HepG2 (cell line): ENCODE measurements around the gene UBE3D. TPM values are rescaled to one million over a fixed set of nuclear protein-coding genes. Genes with fewer than 3 reads are reported as not detected.

Experiments used
- ATAC-seq: fragments of 200-7000 bp; cut with Tn5 transposase; 3 replicates; pipeline ENCODE4 v1.9.1; 2020; ENCODE audit warnings: mild to moderate bottlenecking, moderate library complexity
- BruUV-seq: library from RNA; stranded (reverse); fragments of 400-500 nt; replicated peaks from 2 replicates; lab custom pipeline; 2021; lab: Mats Ljungman, UMichigan
- CTCF ChIA-PET: fragments of 300-600 bp; formaldehyde crosslinking; extraction: SDS; loops from one replicate; lab custom pipeline; 2021; ENCODE audit warnings: low total read pairs, inconsistent platforms, low intra/inter-chr PET ratio; lab: Yijun Ruan, JAX
- POLR2A ChIA-PET: fragments of 350-600 bp; sonication (Branson Sonifier 250); formaldehyde crosslinking; loops from one replicate; lab custom pipeline; 2020; ENCODE audit warnings: antibody characterized with exemption, inconsistent platforms; lab: Yijun Ruan, JAX
- DNase-seq: peaks from one replicate; pipeline ENCODE4 v3.0.0-alpha.2; 2015; ENCODE audit warnings: low spot score
- FAIRE-seq: peaks from 3 replicates; lab custom pipeline; 2011; peaks lifted over from hg19 to GRCh38; lab: Jason Lieb, UNC
- H2AFZ ChIP-seq: one replicate; pipeline ENCODE4 v1.6.1; 2011; ENCODE audit warnings: low read length, inconsistent platforms
- H3K27ac ChIP-seq: fragments of 300-600 bp; 3 replicates; pipeline ENCODE4 v1.8.0; 2011; ENCODE audit warnings: mixed run types, mild to moderate bottlenecking, mixed read lengths, low read length, inconsistent platforms; ENCODE audit not compliant: insufficient read depth; ENCODE audit errors: extremely low read length
- H3K27me3 ChIP-seq, 2 experiments: fragments of 200-600 bp in 1 of 2; 2 replicates in 1 of 2; 3 replicates in 1 of 2; pipeline versions ENCODE4 v1.6.0 to v1.8.0; 2011; ENCODE audit warnings: low read length in 2 of 2, mild to moderate bottlenecking in 2 of 2, moderate library complexity in 2 of 2, inconsistent platforms in 1 of 2; ENCODE audit not compliant: insufficient read depth in 2 of 2, control insufficient read depth in 1 of 2
- H3K36me3 ChIP-seq, 2 experiments: fragments of 200-600 bp in 1 of 2; replicated peaks in 1 of 2; 2 replicates in 1 of 2; 3 replicates in 1 of 2; pipeline versions ENCODE4 v1.5.1 to v1.8.0; 2011; ENCODE audit warnings: low read length in 2 of 2, inconsistent platforms in 1 of 2; ENCODE audit not compliant: insufficient read depth in 2 of 2, control insufficient read depth in 1 of 2
- H3K4me1 ChIP-seq: 2 replicates; pipeline ENCODE4 v1.5.1; 2012; ENCODE audit warnings: low read length, inconsistent platforms; ENCODE audit not compliant: insufficient read depth
- H3K4me2 ChIP-seq: 2 replicates; pipeline ENCODE4 v1.6.0; 2011; ENCODE audit warnings: low read depth, low read length, inconsistent platforms
- H3K4me3 ChIP-seq, 3 experiments: fragments of 200-600 bp in 1 of 3; sonication (generic), shearing (Covaris generic) in 1 of 3; replicated peaks in 1 of 3; 2 replicates each; pipeline ENCODE4 v1.5.1; 2011 to 2016; ENCODE audit warnings: low read length in 3 of 3, inconsistent platforms in 2 of 3, low read depth in 2 of 3, mild to moderate bottlenecking in 2 of 3, control low read depth in 1 of 3, mixed read lengths in 1 of 3; ENCODE audit not compliant: insufficient read depth in 1 of 3
- H3K79me2 ChIP-seq: one replicate; pipeline ENCODE4 v1.6.1; 2011; ENCODE audit warnings: low read length, inconsistent platforms; ENCODE audit not compliant: insufficient read depth
- H3K9ac ChIP-seq: 2 replicates; pipeline ENCODE4 v1.6.0; 2011; ENCODE audit warnings: mild to moderate bottlenecking, low read depth, low read length, inconsistent platforms; ENCODE audit not compliant: insufficient read depth
- H3K9me3 ChIP-seq: 2 replicates; pipeline ENCODE4 v1.5.1; 2012; ENCODE audit warnings: mild to moderate bottlenecking, low read length
- H4K20me1 ChIP-seq: 2 replicates; pipeline ENCODE4 v1.6.0; 2011; ENCODE audit warnings: inconsistent platforms, mild to moderate bottlenecking, low read length, moderate library complexity; ENCODE audit not compliant: insufficient read depth
- BRCA1 ChIP-seq: sonication (generic); formaldehyde crosslinking; IDR thresholded peaks from 2 replicates; pipeline ENCODE4 v1.4.0; 2020; ENCODE audit warnings: missing genetic modification reagents
- EHMT2 ChIP-seq: fragments of 200-600 bp; sonication (generic); IDR thresholded peaks from 2 replicates; pipeline ENCODE4 v1.7.0; 2017; ENCODE audit warnings: antibody characterized with exemption, low read depth, low read length, borderline replicate concordance
- KDM1A ChIP-seq: IDR thresholded peaks from 2 replicates; pipeline ENCODE4 v1.6.1; 2016; ENCODE audit warnings: missing compliant biosample characterization
- KMT2B ChIP-seq: IDR thresholded peaks from 2 replicates; pipeline ENCODE4 v1.6.1; 2016; ENCODE audit warnings: missing genetic modification reagents, missing compliant biosample characterization
- NR2F1 ChIP-seq, 2 experiments: fragments of 450-650 bp in 1 of 2; formaldehyde crosslinking in 1 of 2; IDR thresholded peaks; 2 replicates each; pipeline versions ENCODE4 v1.5.0 to v1.6.1; 2016 to 2020; ENCODE audit warnings: mild to moderate bottlenecking in 1 of 2, missing compliant biosample characterization in 1 of 2, missing genetic modification reagents in 1 of 2, moderate library complexity in 1 of 2
- RARG ChIP-seq: sonication (generic); formaldehyde crosslinking; IDR thresholded peaks from 2 replicates; pipeline ENCODE4 v1.4.0; 2020; ENCODE audit warnings: low read depth, mild to moderate bottlenecking, missing genetic modification reagents
- ZFP41 ChIP-seq: sonication (generic); formaldehyde crosslinking; IDR thresholded peaks from 2 replicates; pipeline ENCODE4 v1.4.0; 2020; ENCODE audit warnings: mild to moderate bottlenecking, missing genetic modification reagents, borderline replicate concordance
- ZNF3 ChIP-seq: IDR thresholded peaks from 2 replicates; pipeline ENCODE4 v1.7.0; 2017; ENCODE audit warnings: inconsistent platforms
- ZNF556 ChIP-seq: sonication (generic); formaldehyde crosslinking; IDR thresholded peaks from 2 replicates; pipeline ENCODE4 v1.4.0; 2020; ENCODE audit warnings: mild to moderate bottlenecking, missing genetic modification reagents, borderline replicate concordance
- ZNF720 ChIP-seq: sonication (generic); formaldehyde crosslinking; IDR thresholded peaks from 2 replicates; pipeline ENCODE4 v1.4.0; 2020; ENCODE audit warnings: missing genetic modification reagents
- WGBS: methylation state at CpG from one replicate; pipeline ENCODE4 v1.1.6; 2017; ENCODE audit warnings: low lambda C conversion rate; 5-methylcytosine and 5-hydroxymethylcytosine counted together
- in situ Hi-C: cut with HindIII; loops from 2 replicates; pipeline ENCODE4 v1.10.0; 2017; ENCODE audit warnings: low pct_unique_long_range_greater_than_20kb; ENCODE audit not compliant: extremely low pct_ligation_motif_present
- intact Hi-C: fragments of 100-400 bp; cut with micrococcal nuclease; formaldehyde crosslinking; loops from one replicate; pipeline ENCODE4 v1.10.0; 2022; ENCODE audit not compliant: unreplicated experiment
- polyA plus RNA-seq, 8 experiments: library from polyadenylated mRNA; depleted of rRNA in 3 of 8; stranded (reverse) in 7 of 8; unstranded in 1 of 8; fragments of >200 nt; fragmentation: Illumina TruSeq in 4 of 8; extraction: Trizol in 4 of 8; gene quantifications; 2 replicates each; pipeline versions ENCODE4 v1.2.1 to v1.2.3, GENCODE V29; 2011 to 2016; ENCODE audit warnings: low read depth in 4 of 8, missing spikeins in 1 of 8, mixed read lengths in 1 of 8; ENCODE audit not compliant: insufficient read depth in 1 of 8
- total RNA-seq, 5 experiments: library from RNA; depleted of rRNA; stranded (reverse); fragments of >200 nt; fragmentation: Illumina TruSeq; extraction: Trizol; gene quantifications; 2 replicates each; pipeline ENCODE4 v1.2.3, GENCODE V29; 2016; ENCODE audit warnings: low read depth in 1 of 5
- TF ChIP-seq, protein P1 (sequence below), 2 experiments: fragments of 450-650 bp in 1 of 2; sonication (generic) in 1 of 2; formaldehyde crosslinking; IDR thresholded peaks; 2 replicates each; pipeline versions ENCODE4 v1.5.0 to v1.8.0; 2020 to 2022; ENCODE audit warnings: mild to moderate bottlenecking in 1 of 2, missing genetic modification reagents in 1 of 2
- TF ChIP-seq, protein P2 (sequence below), 2 experiments: IDR thresholded peaks; 2 replicates each; pipeline ENCODE4 v1.6.1; 2011 to 2012; ENCODE audit warnings: low read length in 2 of 2, borderline replicate concordance in 1 of 2, low read depth in 1 of 2, mild to moderate bottlenecking in 1 of 2, moderate library complexity in 1 of 2

Gene UBE3D
- total and polyA plus RNA-seq, 2 of the 13 experiments (the other 11 are each of a cell fraction or from before 2014, with no cell fraction given) = 5.1 to 11.4 TPM

DNA sequence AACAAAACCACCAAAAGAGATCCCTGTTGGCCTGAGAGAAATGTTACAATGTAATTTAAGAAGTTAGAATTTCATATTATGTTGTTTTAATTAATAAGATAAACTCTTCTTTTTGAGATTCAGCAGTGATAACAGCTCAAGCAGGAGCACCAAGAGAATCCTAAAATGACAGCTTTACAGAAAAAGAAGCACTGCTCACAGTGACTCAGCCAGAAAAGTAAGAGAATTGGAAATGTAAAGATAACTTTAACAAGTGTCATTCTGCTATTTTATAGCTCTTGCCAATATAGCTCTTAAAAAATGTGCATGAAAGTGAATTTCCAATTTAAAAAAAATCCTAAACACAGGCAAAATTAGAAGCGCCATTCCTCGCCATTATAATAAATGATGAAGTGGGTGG, 111.3 kb downstream of the UBE3D start:
- H3K79me2 ChIP-seq = no peaks in the 10 kb centered on the region
- no peak overlapping the region for H2AFZ ChIP-seq
- H4K20me1 ChIP-seq = no peaks in the 10 kb centered on the region
- TF ChIP-seq ZNF720 (no peak), KMT2B (CRISPR knock-in tag) (no peak), ZNF556 (CRISPR knock-in tag) (no peak), KDM1A (no peak), ZNF3 (CRISPR knock-in tag) (no peak), ZFP41 (CRISPR knock-in tag) (no peak)
- TF ChIP-seq, protein P1, sequence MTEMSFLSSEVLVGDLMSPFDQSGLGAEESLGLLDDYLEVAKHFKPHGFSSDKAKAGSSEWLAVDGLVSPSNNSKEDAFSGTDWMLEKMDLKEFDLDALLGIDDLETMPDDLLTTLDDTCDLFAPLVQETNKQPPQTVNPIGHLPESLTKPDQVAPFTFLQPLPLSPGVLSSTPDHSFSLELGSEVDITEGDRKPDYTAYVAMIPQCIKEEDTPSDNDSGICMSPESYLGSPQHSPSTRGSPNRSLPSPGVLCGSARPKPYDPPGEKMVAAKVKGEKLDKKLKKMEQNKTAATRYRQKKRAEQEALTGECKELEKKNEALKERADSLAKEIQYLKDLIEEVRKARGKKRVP (CRISPR knock-in tag; IDR thresholded peaks at IDR 0.05) = no peak
- TF ChIP-seq, all 625 proteins: peak for 0
- CTCF ChIA-PET = no interaction called here
- no TSS peak for BruUV-seq
- Histone ChIP-seq H3K27me3 (no peaks in the 10 kb centered on the region), H3K36me3 (peaks cover 0 to 3% of the 10 kb centered on the region in 2 experiments; a peak in 3 of 5 replicates), H3K9ac (no peak overlapping the region), H3K27ac (no peak overlapping the region), H3K4me2 (no peak overlapping the region), H3K4me1 (no peaks in the 10 kb centered on the region), H3K9me3 (no peaks in the 10 kb centered on the region), H3K4me3 (no peak overlapping the region)
- WGBS = 97% methylated on average over 2 of the region's 2 CpGs
- in situ Hi-C loops (no loop called here), intact Hi-C loops (no loop called here)
- POLR2A ChIA-PET = no interaction called here
- DNase-seq (no peak), FAIRE-seq (no peak), ATAC-seq (no peak)

DNA sequence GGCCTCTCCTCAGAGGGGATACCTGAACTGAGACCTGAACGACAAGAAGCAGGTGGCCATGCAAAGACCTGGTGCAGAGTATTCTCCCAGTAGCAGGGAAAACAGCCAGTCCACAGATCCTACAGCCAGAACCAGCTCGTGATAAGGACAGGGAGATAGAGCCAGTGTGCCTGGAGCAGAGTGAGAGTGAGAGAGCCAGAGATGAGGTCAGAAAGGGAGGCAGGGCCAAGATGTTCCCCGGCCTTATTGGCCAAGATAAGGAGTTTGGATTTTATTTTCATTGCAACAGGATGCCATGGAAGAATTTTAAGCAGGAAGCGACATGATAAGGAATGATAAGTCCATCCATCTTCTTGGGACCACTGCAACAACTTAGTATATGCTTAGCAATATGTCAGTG, 111.8 kb downstream of the UBE3D start:
- Histone ChIP-seq H3K27ac (no peak overlapping the region), H3K79me2 (no peaks in the 10 kb centered on the region), H3K4me3 (no peak overlapping the region), H3K9me3 (no peaks in the 10 kb centered on the region), H2AFZ (no peak overlapping the region), H3K4me2 (no peak overlapping the region), H3K4me1 (no peaks in the 10 kb centered on the region), H4K20me1 (no peaks in the 10 kb centered on the region), H3K9ac (no peak overlapping the region), H3K36me3 (peaks cover 0 to 3% of the 10 kb centered on the region in 2 experiments; a peak in 3 of 5 replicates), H3K27me3 (no peaks in the 10 kb centered on the region)
- no peak for TF ChIP-seq BRCA1 (CRISPR knock-in tag)
- TF ChIP-seq NR2F1 (CRISPR knock-in tag; IDR thresholded peaks at IDR 0.05) = no peak
- TF ChIP-seq, protein P2, sequence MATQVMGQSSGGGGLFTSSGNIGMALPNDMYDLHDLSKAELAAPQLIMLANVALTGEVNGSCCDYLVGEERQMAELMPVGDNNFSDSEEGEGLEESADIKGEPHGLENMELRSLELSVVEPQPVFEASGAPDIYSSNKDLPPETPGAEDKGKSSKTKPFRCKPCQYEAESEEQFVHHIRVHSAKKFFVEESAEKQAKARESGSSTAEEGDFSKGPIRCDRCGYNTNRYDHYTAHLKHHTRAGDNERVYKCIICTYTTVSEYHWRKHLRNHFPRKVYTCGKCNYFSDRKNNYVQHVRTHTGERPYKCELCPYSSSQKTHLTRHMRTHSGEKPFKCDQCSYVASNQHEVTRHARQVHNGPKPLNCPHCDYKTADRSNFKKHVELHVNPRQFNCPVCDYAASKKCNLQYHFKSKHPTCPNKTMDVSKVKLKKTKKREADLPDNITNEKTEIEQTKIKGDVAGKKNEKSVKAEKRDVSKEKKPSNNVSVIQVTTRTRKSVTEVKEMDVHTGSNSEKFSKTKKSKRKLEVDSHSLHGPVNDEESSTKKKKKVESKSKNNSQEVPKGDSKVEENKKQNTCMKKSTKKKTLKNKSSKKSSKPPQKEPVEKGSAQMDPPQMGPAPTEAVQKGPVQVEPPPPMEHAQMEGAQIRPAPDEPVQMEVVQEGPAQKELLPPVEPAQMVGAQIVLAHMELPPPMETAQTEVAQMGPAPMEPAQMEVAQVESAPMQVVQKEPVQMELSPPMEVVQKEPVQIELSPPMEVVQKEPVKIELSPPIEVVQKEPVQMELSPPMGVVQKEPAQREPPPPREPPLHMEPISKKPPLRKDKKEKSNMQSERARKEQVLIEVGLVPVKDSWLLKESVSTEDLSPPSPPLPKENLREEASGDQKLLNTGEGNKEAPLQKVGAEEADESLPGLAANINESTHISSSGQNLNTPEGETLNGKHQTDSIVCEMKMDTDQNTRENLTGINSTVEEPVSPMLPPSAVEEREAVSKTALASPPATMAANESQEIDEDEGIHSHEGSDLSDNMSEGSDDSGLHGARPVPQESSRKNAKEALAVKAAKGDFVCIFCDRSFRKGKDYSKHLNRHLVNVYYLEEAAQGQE (IDR thresholded peaks at IDR 0.05; ENCODE audit: borderline replicate concordance in 1 of 2, low read depth in 1 of 2, low read length in 2 of 2) = no peak
- TF ChIP-seq EHMT2 = no peak
- no peak for TF ChIP-seq RARG (CRISPR knock-in tag)
- intact Hi-C loops (no loop called here), in situ Hi-C loops (no loop called here)
- CTCF ChIA-PET = no interaction called here
- ATAC-seq (no peak), FAIRE-seq (no peak), DNase-seq (no peak)
- no TSS peak for BruUV-seq
- POLR2A ChIA-PET = no interaction called here
- WGBS = 72% methylated on average over 4 of the region's 4 CpGs
